SK-N-SH treated with all-trans-retinoic acid at 6 μM for 48 hours (cell line): ENCODE data around the gene PCP4L1.

Experiments used
- CSDC2 ChIP-seq: fragments of 250-450 bp; sonication (Bioruptor Pico); IDR thresholded peaks from 2 replicates; pipeline ENCODE4 v1.5.0; 2020; ENCODE audit warnings: mild to moderate bottlenecking, moderate library complexity
- ISL1 ChIP-seq: fragments of 250-450 bp; sonication (Bioruptor Pico); IDR thresholded peaks from 2 replicates; pipeline ENCODE4 v2.1.2; 2022; ENCODE audit warnings: mild to moderate bottlenecking, moderate library complexity
- PPARA ChIP-seq: fragments of 250-450 bp; sonication (Bioruptor Pico); IDR thresholded peaks from 2 replicates; pipeline ENCODE4 v1.5.0; 2020; ENCODE audit warnings: mild to moderate bottlenecking, borderline replicate concordance
- RARB ChIP-seq: fragments of 250-450 bp; sonication (Bioruptor Pico); IDR thresholded peaks from 2 replicates; pipeline ENCODE4 v1.8.0; 2021; ENCODE audit warnings: mild to moderate bottlenecking, moderate library complexity
- SNAI2 ChIP-seq: fragments of 250-450 bp; sonication (Bioruptor Pico); IDR thresholded peaks from 2 replicates; pipeline ENCODE4 v1.5.0; 2020; ENCODE audit warnings: mild to moderate bottlenecking, moderate library complexity
- ZC3H10 ChIP-seq: fragments of 250-450 bp; sonication (Bioruptor Pico); IDR thresholded peaks from 2 replicates; pipeline ENCODE4 v1.5.1; 2021; ENCODE audit warnings: mild to moderate bottlenecking, moderate library complexity
- ZFP3 ChIP-seq: fragments of 250-450 bp; sonication (Bioruptor Pico); IDR thresholded peaks from 2 replicates; pipeline ENCODE4 v1.5.0; 2020; ENCODE audit warnings: mild to moderate bottlenecking, moderate library complexity
- ZFP30 ChIP-seq: fragments of 450-650 bp; formaldehyde crosslinking; IDR thresholded peaks from 2 replicates; pipeline ENCODE4 v1.5.0; 2022; ENCODE audit warnings: mild to moderate bottlenecking, moderate library complexity
- TF ChIP-seq, protein P1 (sequence below): fragments of 250-450 bp; sonication (Bioruptor Pico); IDR thresholded peaks from 2 replicates; pipeline ENCODE4 v1.5.0; 2020; ENCODE audit warnings: mild to moderate bottlenecking, moderate library complexity
- TF ChIP-seq, protein P2 (sequence below): fragments of 250-450 bp; sonication (Bioruptor Pico); IDR thresholded peaks from 2 replicates; pipeline ENCODE4 v1.5.1; 2020; ENCODE audit warnings: low read depth, mild to moderate bottlenecking, moderate library complexity
- TF ChIP-seq, protein P3 (sequence below): fragments of 250-450 bp; sonication (Bioruptor Pico); IDR thresholded peaks from 2 replicates; pipeline ENCODE4 v1.8.0; 2020; ENCODE audit warnings: mild to moderate bottlenecking, moderate library complexity, borderline replicate concordance
- TF ChIP-seq, protein P4 (sequence below): fragments of 250-450 bp; sonication (Bioruptor Pico); IDR thresholded peaks from 2 replicates; pipeline ENCODE4 v1.5.1; 2021; ENCODE audit warnings: mild to moderate bottlenecking, moderate library complexity

DNA sequence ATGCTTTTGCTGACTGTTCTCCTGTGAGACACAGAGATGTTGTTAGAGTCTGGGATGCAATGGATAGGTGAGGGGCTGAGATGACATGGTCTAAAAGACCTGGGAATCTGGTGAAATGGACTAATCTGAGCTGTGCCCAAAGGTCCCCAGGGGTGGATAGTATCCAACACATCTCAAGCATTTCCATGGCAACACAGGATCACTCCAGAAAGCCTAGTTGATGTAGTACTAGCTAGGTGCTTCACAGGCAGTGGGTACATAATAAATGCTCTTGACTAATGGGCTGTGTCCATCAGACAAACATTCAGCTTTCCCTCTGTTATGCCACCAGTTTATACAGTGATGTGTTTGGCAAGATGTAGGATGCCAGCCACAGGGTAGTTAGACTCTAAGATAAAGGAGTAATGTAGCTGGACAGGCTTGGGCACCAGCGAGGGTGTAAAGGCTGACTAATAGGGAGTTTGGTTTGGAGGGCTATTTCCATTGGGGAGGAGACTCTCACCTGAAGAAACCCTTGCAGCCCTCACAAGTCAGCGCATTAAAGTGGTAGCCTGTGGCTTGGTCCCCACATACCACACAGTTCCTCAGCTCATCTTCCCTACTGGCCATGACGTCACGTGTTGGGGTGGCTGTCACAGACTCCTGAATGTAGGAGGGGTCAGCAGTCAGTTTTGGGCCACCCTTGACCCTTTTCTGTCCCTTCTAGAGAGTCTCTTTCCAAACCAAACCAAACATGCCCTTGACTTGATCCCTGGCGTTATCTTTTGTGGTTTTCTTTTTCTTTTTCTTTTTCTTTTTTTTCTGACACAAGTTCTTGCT lies 22.4 kb upstream of the PCP4L1 start:
- TF ChIP-seq, protein P1, sequence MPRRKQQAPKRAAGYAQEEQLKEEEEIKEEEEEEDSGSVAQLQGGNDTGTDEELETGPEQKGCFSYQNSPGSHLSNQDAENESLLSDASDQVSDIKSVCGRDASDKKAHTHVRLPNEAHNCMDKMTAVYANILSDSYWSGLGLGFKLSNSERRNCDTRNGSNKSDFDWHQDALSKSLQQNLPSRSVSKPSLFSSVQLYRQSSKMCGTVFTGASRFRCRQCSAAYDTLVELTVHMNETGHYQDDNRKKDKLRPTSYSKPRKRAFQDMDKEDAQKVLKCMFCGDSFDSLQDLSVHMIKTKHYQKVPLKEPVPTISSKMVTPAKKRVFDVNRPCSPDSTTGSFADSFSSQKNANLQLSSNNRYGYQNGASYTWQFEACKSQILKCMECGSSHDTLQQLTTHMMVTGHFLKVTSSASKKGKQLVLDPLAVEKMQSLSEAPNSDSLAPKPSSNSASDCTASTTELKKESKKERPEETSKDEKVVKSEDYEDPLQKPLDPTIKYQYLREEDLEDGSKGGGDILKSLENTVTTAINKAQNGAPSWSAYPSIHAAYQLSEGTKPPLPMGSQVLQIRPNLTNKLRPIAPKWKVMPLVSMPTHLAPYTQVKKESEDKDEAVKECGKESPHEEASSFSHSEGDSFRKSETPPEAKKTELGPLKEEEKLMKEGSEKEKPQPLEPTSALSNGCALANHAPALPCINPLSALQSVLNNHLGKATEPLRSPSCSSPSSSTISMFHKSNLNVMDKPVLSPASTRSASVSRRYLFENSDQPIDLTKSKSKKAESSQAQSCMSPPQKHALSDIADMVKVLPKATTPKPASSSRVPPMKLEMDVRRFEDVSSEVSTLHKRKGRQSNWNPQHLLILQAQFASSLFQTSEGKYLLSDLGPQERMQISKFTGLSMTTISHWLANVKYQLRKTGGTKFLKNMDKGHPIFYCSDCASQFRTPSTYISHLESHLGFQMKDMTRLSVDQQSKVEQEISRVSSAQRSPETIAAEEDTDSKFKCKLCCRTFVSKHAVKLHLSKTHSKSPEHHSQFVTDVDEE (CRISPR knock-in tag) = no peak
- TF ChIP-seq, protein P2, sequence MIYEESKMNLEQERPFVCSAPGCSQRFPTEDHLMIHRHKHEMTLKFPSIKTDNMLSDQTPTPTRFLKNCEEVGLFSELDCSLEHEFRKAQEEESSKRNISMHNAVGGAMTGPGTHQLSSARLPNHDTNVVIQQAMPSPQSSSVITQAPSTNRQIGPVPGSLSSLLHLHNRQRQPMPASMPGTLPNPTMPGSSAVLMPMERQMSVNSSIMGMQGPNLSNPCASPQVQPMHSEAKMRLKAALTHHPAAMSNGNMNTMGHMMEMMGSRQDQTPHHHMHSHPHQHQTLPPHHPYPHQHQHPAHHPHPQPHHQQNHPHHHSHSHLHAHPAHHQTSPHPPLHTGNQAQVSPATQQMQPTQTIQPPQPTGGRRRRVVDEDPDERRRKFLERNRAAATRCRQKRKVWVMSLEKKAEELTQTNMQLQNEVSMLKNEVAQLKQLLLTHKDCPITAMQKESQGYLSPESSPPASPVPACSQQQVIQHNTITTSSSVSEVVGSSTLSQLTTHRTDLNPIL (CRISPR knock-in tag) = no peak
- TF ChIP-seq ZFP3 (CRISPR knock-in tag) (no peak), CSDC2 (CRISPR knock-in tag) (no peak), ZFP30 (CRISPR knock-in tag) (no peak), ZC3H10 (CRISPR knock-in tag) (no peak), ISL1 (CRISPR knock-in tag) (no peak), PPARA (CRISPR knock-in tag) (no peak), SNAI2 (CRISPR knock-in tag) (no peak), RARB (CRISPR knock-in tag) (no peak)
- TF ChIP-seq, protein P3, sequence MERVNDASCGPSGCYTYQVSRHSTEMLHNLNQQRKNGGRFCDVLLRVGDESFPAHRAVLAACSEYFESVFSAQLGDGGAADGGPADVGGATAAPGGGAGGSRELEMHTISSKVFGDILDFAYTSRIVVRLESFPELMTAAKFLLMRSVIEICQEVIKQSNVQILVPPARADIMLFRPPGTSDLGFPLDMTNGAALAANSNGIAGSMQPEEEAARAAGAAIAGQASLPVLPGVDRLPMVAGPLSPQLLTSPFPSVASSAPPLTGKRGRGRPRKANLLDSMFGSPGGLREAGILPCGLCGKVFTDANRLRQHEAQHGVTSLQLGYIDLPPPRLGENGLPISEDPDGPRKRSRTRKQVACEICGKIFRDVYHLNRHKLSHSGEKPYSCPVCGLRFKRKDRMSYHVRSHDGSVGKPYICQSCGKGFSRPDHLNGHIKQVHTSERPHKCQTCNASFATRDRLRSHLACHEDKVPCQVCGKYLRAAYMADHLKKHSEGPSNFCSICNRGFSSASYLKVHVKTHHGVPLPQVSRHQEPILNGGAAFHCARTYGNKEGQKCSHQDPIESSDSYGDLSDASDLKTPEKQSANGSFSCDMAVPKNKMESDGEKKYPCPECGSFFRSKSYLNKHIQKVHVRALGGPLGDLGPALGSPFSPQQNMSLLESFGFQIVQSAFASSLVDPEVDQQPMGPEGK = no peak
- TF ChIP-seq, protein P4, sequence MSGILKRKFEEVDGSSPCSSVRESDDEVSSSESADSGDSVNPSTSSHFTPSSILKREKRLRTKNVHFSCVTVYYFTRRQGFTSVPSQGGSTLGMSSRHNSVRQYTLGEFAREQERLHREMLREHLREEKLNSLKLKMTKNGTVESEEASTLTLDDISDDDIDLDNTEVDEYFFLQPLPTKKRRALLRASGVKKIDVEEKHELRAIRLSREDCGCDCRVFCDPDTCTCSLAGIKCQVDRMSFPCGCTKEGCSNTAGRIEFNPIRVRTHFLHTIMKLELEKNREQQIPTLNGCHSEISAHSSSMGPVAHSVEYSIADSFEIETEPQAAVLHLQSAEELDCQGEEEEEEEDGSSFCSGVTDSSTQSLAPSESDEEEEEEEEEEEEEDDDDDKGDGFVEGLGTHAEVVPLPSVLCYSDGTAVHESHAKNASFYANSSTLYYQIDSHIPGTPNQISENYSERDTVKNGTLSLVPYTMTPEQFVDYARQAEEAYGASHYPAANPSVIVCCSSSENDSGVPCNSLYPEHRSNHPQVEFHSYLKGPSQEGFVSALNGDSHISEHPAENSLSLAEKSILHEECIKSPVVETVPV (CRISPR knock-in tag) = no peak
